Raji (cell line): ENCODE data around the gene CATSPERD.

Source experiments
- POLR2A ChIP-seq: IDR thresholded peaks from 2 replicates; pipeline ENCODE4 v1.6.1; 2011; ENCODE audit warnings: low read depth, low read length, control low read depth; ENCODE audit not compliant: insufficient read depth

CATSPERD gene

DNA sequence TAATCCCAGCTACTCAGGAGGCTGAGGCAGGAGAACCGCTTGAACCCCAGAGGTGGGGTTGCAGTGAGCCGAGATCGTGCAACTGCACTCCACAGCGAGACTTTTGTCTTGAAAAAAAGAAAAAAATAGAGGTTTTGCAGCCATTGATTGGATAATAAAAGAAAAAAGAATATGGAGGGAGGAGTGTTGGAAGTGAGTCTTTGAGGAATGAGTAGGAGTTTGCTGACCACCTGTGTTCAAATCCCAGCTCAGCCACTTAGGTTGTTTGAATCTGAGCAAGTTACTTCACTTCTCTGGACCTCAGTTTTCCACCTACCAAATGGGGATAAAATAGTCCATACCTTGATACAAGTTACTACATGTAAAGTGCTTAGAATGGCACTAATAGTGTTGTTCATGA lies 90.7 kb downstream of the CATSPERD start:
- no peak for TF ChIP-seq POLR2A

GRCh38 chr19:5814123-5814851 lies 93.8 kb downstream of the CATSPERD start:
- TF ChIP-seq POLR2A, result no peak

- TF ChIP-seq POLR2A, result no peak
These were observed 94.4 kb downstream of the CATSPERD start for GRCh38 chr19:5814852-5815246.

- no peak for TF ChIP-seq POLR2A
These were observed 96.8 kb downstream of the CATSPERD start for GRCh38 chr19:5817218-5817617.

DNA sequence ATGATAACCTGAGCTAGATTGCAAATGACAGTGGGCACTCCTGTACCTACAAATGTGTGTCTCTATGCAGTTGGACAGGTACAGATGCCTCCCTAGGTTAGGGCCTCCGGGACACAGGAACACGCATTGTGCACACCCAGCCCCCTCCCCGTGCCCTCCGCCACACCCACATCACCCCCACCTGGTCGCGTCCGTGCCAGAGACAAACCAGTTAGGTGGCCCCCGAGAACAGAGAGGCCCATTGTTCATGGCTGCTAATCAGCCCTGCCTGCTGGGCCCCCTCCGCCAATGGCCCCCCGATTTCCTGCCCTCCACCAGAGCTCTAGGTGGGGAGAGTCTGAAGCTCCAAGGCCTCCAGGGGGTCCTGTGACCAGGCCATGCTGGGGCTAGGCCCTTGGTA lies 98.2 kb downstream of the CATSPERD start:
- TF ChIP-seq POLR2A, result no peak

DNA sequence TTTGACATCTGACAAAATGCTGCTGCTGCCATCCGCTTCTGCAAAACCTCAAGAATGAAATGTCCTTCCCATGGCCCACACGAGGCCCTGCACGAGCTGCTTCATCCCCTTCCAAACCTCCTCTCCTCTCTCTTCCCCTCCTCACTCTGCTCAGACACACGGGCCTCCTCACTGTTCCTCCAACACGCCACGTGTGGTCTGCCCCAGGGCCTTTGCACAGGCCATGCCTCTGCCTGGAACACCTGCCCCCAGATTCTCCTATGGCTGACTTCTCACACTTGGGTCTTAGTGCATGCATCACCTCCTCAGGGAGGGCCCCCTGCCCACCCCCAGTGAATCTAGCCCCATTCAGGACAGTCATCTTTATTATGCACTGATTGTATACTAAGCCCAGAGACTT lies 100.3 kb downstream of the CATSPERD start:
- no peak for TF ChIP-seq POLR2A

- TF ChIP-seq POLR2A, result no peak
These were observed 101.2 kb downstream of the CATSPERD start for GRCh38 chr19:5821521-5822180.

- no peak for TF ChIP-seq POLR2A
These were observed 101.9 kb downstream of the CATSPERD start for GRCh38 chr19:5822181-5822844.

DNA sequence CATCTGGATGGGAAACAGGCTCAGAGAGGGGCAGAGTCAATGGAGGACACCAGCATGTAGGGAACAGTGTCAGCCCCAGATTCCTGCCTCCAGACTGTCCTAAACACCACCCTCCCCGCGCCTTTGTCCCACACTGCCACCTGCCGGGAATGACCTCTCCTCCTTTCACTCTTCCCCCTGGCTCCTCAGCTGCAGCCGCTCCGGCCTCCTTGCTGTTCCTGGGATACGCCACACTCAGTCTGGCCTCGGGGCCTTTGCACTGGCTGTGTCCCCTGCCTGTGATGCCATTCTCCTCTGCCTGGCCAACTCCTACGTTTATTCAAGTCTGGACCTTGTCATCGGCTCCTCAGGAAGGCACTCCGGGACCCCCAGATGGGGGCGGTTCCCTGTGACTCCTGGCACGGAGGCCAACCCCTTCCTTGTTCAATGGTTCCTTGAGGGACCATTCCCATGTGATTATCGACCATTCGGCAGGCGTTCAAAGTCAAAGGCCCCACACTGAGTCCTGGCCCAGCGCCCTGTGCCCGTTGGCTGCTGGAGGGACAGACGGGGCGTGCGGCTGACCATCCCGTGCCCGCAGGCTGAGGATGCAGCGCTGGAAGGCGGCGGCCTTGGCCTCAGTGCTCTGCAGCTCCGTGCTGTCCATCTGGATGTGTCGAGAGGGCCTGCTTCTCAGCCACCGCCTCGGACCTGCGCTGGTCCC lies 103.3 kb downstream of the CATSPERD start:
- no peak for TF ChIP-seq POLR2A

DNA sequence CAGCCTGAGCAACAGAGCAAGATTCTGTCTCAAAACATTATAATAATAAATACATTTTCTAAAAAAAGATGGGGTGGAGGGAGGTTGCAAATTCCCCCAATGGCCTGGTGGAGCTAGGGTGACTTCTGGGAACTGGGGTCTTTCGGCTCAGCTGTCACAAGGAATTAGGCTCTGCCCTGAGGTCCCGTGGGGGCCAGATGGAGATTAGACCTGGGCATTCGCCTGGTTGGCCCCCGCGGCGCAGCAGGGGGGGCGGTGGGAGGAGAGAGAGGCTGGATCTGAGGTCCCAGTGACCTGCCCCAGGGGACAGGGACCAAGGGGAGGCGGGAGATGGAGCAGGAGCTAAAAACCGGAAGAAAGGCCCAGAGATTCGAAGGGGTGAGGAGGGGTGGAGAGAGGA lies 104.3 kb downstream of the CATSPERD start:
- no peak for TF ChIP-seq POLR2A

DNA sequence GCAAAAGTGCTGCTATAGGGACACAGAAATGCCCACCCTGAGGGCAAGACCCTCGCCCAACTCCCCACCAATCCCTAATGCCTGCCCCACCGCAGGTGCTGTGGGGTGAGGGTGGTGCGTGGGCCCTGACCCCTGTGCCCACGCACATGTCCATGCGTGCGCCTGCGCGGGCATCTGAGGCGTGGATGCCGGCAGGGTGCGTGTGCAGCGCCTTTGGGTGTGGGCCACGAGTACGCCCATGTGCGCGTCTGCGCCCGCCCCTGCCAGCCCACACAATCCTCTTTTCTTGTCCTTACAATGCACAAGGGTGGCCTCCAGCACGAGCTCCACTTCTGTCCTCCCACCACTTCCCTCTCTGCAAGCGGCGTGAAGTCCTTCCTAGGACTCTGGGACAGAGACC lies 104.7 kb downstream of the CATSPERD start:
- no peak for TF ChIP-seq POLR2A

DNA sequence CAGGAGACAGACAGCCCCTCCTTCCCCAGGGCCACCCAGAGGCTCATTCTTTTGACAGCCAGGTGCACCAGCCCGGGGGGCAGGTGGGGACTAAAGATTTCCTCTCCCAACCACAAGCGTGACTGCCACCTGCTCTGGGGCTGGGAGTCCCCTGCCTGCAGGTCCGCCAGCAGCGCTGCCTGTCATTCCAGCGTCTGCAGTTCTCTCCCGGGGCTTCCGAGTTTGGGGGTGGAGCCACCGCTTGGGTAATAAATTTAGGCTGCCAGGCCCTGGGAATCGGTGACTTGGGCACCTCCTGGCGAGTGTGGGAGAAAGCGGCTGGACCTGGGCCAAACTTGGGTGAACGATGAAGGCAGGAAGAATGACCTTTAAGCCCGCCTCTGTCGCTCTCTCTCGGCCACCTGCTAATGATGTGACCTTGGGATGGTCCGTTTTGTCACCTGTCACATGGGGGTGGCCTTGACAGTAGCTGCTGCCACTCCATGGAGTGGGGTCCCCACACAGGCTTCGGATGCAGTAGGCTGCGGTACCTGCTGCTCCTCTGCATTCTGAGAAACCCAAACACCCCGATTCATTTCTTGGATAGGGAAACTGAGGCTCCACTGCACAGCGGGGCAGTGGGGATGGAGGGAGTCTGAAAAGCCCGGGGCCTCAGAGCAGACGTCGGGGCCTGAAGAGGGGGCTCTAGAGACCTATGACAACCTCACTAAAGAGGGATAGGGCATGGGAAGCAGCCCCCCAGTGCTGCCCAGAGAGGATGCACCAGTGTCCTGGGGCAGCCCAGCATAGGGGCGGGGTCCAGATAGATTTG lies 106.3 kb downstream of the CATSPERD start:
- TF ChIP-seq POLR2A, result no peak; the same call in 1 of the 2 replicates

DNA sequence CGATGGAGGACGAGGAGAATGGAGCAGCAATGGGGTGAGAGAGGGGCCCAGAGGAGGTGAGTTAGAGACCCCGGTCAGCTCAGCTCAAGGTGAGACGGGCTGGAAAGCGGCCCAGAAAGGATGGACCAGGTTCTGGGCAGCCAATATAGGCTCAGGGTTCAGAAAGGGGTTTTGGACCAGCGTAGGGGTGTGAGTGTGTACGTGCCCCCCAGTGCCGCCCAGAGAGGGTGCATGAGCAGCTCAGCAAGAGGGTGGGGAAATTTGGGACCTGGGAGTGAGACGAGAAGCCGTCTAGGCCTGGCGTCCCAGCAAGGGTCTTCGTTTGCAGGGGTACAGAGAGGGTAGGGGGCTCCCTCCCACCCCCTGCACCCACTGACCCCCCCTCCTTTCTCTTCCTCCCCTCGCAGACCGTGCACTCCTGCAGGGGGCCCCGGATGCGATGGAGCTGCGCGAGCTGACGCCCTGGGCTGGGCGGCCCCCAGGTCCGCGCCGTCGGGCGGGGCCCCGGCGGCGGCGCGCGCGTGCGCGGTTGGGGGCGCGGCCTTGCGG lies 107.0 kb downstream of the CATSPERD start:
- TF ChIP-seq POLR2A, result no peak

DNA sequence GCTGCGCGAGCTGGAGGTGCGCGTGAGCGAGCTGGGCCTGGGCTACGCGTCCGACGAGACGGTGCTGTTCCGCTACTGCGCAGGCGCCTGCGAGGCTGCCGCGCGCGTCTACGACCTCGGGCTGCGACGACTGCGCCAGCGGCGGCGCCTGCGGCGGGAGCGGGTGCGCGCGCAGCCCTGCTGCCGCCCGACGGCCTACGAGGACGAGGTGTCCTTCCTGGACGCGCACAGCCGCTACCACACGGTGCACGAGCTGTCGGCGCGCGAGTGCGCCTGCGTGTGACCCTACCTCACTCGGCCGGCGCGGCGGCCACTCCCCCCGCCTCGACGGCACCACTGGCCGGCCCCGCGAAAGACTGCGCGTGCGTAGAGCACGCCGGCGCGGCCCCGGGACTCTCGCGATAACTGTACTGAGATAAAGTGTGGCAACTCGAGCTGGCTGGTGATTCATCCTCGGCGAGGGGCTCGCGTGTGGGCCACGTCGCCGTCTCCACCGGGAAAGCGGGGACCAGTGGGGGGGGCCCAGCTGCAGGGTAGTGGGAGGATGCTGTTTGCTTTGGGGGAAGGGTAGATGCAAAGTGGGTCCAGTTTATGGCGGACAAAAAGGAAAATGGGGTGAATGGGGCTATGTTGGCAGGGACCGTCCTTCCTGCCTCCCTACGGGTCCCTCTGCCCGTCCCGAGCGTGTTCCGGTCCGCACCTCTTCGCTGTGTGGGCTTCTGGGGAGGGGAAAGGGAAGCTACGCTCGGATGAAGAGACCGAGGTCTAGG lies 107.6 kb downstream of the CATSPERD start:
- peak; percentile 91 for TF ChIP-seq POLR2A
